H1 (cell line): ENCODE measurements around the gene MKI67. TPM values are rescaled to one million over a fixed set of nuclear protein-coding genes. Genes with fewer than 3 reads are reported as not detected.

Source experiments
- CTCF ChIA-PET: fragments of 300-600 bp; sonication (Branson Sonifier 250); formaldehyde crosslinking; loops from one replicate; lab custom pipeline; 2021; ENCODE audit not compliant: partially characterized antibody; lab: Charles Lee
- POLR2A ChIA-PET: fragments of 300-600 bp; sonication (Branson Sonifier 250); formaldehyde crosslinking; loops from one replicate; lab custom pipeline; 2021; ENCODE audit warnings: inconsistent platforms; ENCODE audit not compliant: partially characterized antibody; lab: Charles Lee
- DNase-seq, 2 experiments: peaks; one replicate each; pipeline versions ENCODE4 v3.0.0 to v3.0.0-alpha.2; 2010 to 2022; ENCODE audit warnings: low spot score in 2 of 2, low read depth in 1 of 2, mixed read lengths in 1 of 2
- FAIRE-seq: peaks from 2 replicates; lab custom pipeline; 2011; peaks lifted over from hg19 to GRCh38; lab: Jason Lieb, UNC
- H2AFZ ChIP-seq: 2 replicates; pipeline ENCODE4 v1.8.1; 2012; ENCODE audit warnings: low read length, inconsistent platforms
- H2AK5ac ChIP-seq: 2 replicates; pipeline ENCODE4 v1.6.1; 2013; ENCODE audit warnings: low read depth, low read length
- H2BK120ac ChIP-seq: replicated peaks from 2 replicates; pipeline ENCODE3; 2013; ENCODE audit warnings: low read depth, low read length, inconsistent platforms
- H2BK12ac ChIP-seq: 2 replicates; pipeline ENCODE4 v1.6.1; 2013; ENCODE audit warnings: low read depth, low read length
- H2BK15ac ChIP-seq: 2 replicates; pipeline ENCODE4 v1.6.1; 2013; ENCODE audit warnings: low read length
- H2BK20ac ChIP-seq: 2 replicates; pipeline ENCODE4 v1.6.1; 2013; ENCODE audit warnings: low read length
- H2BK5ac ChIP-seq: 2 replicates; pipeline ENCODE4 v1.6.1; 2013; ENCODE audit warnings: low read depth, low read length
- H3K14ac ChIP-seq: 2 replicates; pipeline ENCODE4 v1.6.1; 2013; ENCODE audit warnings: inconsistent platforms; ENCODE audit not compliant: insufficient read length
- H3K18ac ChIP-seq: 2 replicates; pipeline ENCODE4 v1.6.1; 2013; ENCODE audit warnings: low read length; ENCODE audit errors: extremely low read depth
- H3K23ac ChIP-seq: 2 replicates; pipeline ENCODE4 v1.6.1; 2013; ENCODE audit warnings: inconsistent platforms; ENCODE audit not compliant: insufficient read length
- H3K23me2 ChIP-seq: 2 replicates; pipeline ENCODE4 v1.6.1; 2013; ENCODE audit warnings: low read depth, low read length
- H3K27ac ChIP-seq: 2 replicates; pipeline ENCODE4 v1.6.1; 2011; ENCODE audit warnings: low read depth, low read length, inconsistent platforms
- H3K27me3 ChIP-seq, 4 experiments: replicated peaks in 1 of 4; 1 replicate in 1 of 4; 2 replicates in 3 of 4; pipeline versions ENCODE4 v1.6.1 to v1.8.1; 2011 to 2013; ENCODE audit warnings: low read length in 3 of 4, mild to moderate bottlenecking in 3 of 4, inconsistent platforms in 2 of 4, mixed read lengths in 2 of 4, moderate library complexity in 1 of 4; ENCODE audit not compliant: control insufficient read depth in 3 of 4, insufficient read depth in 3 of 4; ENCODE audit errors: extremely low read depth in 1 of 4
- H3K36me3 ChIP-seq, 4 experiments: 2 replicates each; pipeline versions ENCODE4 v1.6.1 to v1.8.1; 2011 to 2013; ENCODE audit warnings: mild to moderate bottlenecking in 4 of 4, low read length in 3 of 4, moderate library complexity in 2 of 4, control low read depth in 1 of 4, inconsistent platforms in 1 of 4; ENCODE audit not compliant: insufficient read depth in 4 of 4, control insufficient read depth in 2 of 4
- H3K4ac ChIP-seq: replicated peaks from 2 replicates; pipeline ENCODE3; 2013; ENCODE audit warnings: low read length, low read depth, mixed read lengths, inconsistent platforms; ENCODE audit not compliant: insufficient read length
- H3K4me1 ChIP-seq, 4 experiments: replicated peaks in 1 of 4; 1 replicate in 1 of 4; 2 replicates in 3 of 4; pipeline versions ENCODE4 v1.6.1 to v1.8.1; 2011 to 2013; ENCODE audit warnings: low read length in 3 of 4, inconsistent platforms in 2 of 4, mixed read lengths in 1 of 4; ENCODE audit not compliant: insufficient read depth in 4 of 4, control insufficient read depth in 3 of 4
- H3K4me2 ChIP-seq, 2 experiments: 2 replicates each; pipeline versions ENCODE4 v1.6.1 to v1.8.1; 2011 to 2013; ENCODE audit warnings: low read depth in 2 of 2, low read length in 2 of 2, control low read depth in 1 of 2, inconsistent platforms in 1 of 2, mild to moderate bottlenecking in 1 of 2; ENCODE audit not compliant: insufficient read depth in 1 of 2
- H3K4me3 ChIP-seq, 4 experiments: fragments of 200-600, 300-600 bp in 1 of 4; sonication (generic), shearing (Covaris generic), sonication (Bioruptor Twin) in 1 of 4; 2 replicates each; pipeline versions ENCODE4 v1.5.1 to v1.8.1; 2011 to 2016; ENCODE audit warnings: low read length in 4 of 4, low read depth in 3 of 4, control low read depth in 2 of 4, inconsistent platforms in 2 of 4, mild to moderate bottlenecking in 2 of 4, mixed read lengths in 1 of 4, moderate library complexity in 1 of 4; ENCODE audit not compliant: insufficient read depth in 2 of 4; ENCODE audit errors: extremely low read depth in 1 of 4
- H3K56ac ChIP-seq: replicated peaks from 2 replicates; pipeline ENCODE3; 2013; ENCODE audit warnings: low read depth, mild to moderate bottlenecking, mixed read lengths, low read length, inconsistent platforms; ENCODE audit not compliant: insufficient read length
- H3K79me1 ChIP-seq: 2 replicates; pipeline ENCODE4 v1.6.1; 2013; ENCODE audit warnings: low read depth, low read length, control low read depth
- H3K79me2 ChIP-seq, 2 experiments: 2 replicates each; pipeline versions ENCODE4 v1.6.1 to v1.8.1; 2012 to 2013; ENCODE audit warnings: low read length in 2 of 2, mild to moderate bottlenecking in 2 of 2, inconsistent platforms in 1 of 2; ENCODE audit not compliant: insufficient read depth in 2 of 2, control insufficient read depth in 1 of 2
- H3K9ac ChIP-seq, 4 experiments: replicated peaks in 1 of 4; 1 replicate in 1 of 4; 2 replicates in 3 of 4; pipeline versions ENCODE4 v1.6.1 to v1.8.1; 2011 to 2013; ENCODE audit warnings: low read depth in 3 of 4, low read length in 3 of 4, control low read depth in 2 of 4, mild to moderate bottlenecking in 2 of 4, moderate library complexity in 2 of 4, inconsistent platforms in 1 of 4; ENCODE audit errors: extremely low read depth in 1 of 4
- H3K9me3 ChIP-seq, 2 experiments: 2 replicates each; pipeline versions ENCODE4 v1.6.1 to v1.8.1; 2012 to 2013; ENCODE audit warnings: mild to moderate bottlenecking in 2 of 2, moderate library complexity in 2 of 2, control low read depth in 1 of 2, inconsistent platforms in 1 of 2, low read depth in 1 of 2, low read length in 1 of 2, mixed read lengths in 1 of 2; ENCODE audit not compliant: insufficient read depth in 2 of 2
- H4K20me1 ChIP-seq, 2 experiments: replicated peaks in 1 of 2; 2 replicates each; pipeline versions ENCODE3 to v1.8.1; 2011 to 2013; ENCODE audit warnings: inconsistent platforms in 2 of 2, low read length in 2 of 2, mild to moderate bottlenecking in 1 of 2; ENCODE audit not compliant: insufficient read depth in 2 of 2, control insufficient read depth in 1 of 2
- H4K5ac ChIP-seq: 2 replicates; pipeline ENCODE4 v1.6.1; 2013; ENCODE audit warnings: low read length, low read depth, mixed read lengths, inconsistent platforms; ENCODE audit not compliant: insufficient read length
- H4K8ac ChIP-seq: 2 replicates; pipeline ENCODE4 v1.8.0; 2013; ENCODE audit warnings: mild to moderate bottlenecking, moderate library complexity, low read length, inconsistent platforms; ENCODE audit not compliant: insufficient read depth; ENCODE audit errors: extremely low read depth
- H4K91ac ChIP-seq: replicated peaks from 2 replicates; pipeline ENCODE3; 2013; ENCODE audit warnings: low read length, mixed read lengths, inconsistent platforms; ENCODE audit not compliant: insufficient read length
- ATF3 ChIP-seq: IDR thresholded peaks from 2 replicates; pipeline ENCODE4 v1.6.1; 2011; ENCODE audit warnings: low read depth, mild to moderate bottlenecking, low read length; ENCODE audit not compliant: insufficient read depth
- CBX5 ChIP-seq: fragments of 300-800, 300-1000 bp; sonication (generic); IDR thresholded peaks from 2 replicates; pipeline ENCODE4 v1.7.1; 2016; ENCODE audit warnings: antibody characterized with exemption, low read length, low read depth
- MAFK ChIP-seq: IDR thresholded peaks from 2 replicates; pipeline ENCODE4 v1.6.1; 2012; ENCODE audit warnings: low read depth, mild to moderate bottlenecking, improper control_type of control experiment, low read length
- PHF8 ChIP-seq: fragments of 200-600 bp; sonication (generic); conservative IDR thresholded peaks from 2 replicates; pipeline ENCODE4 v1.7.1; 2012; ENCODE audit warnings: low read depth, mild to moderate bottlenecking, inconsistent platforms, low read length, moderate library complexity
- SUZ12 ChIP-seq: fragments of 200-600 bp; sonication (generic); IDR thresholded peaks from 2 replicates; pipeline ENCODE4 v1.6.1; 2012; ENCODE audit warnings: mild to moderate bottlenecking, inconsistent platforms, low read length, moderate library complexity, mixed read lengths
- WGBS, 2 experiments: shearing (Covaris generic) in 1 of 2; methylation state at CpG; one replicate each; pipeline versions ENCODE4 v1.1.6 to v1.1.7; 2013 to 2015; ENCODE audit warnings: low lambda C conversion rate in 2 of 2, mixed read lengths in 2 of 2, inconsistent platforms in 1 of 2, low coverage in 1 of 2, missing lambda C conversion rate in 1 of 2; ENCODE audit not compliant: insufficient replicate concordance in 2 of 2, insufficient coverage in 1 of 2, insufficient read length in 1 of 2; ENCODE audit errors: extremely low coverage in 1 of 2, missing lambda C conversion rate in 1 of 2; 5-methylcytosine and 5-hydroxymethylcytosine counted together
- polyA plus RNA-seq, 7 experiments: library from polyadenylated mRNA; depleted of rRNA in 3 of 7; stranded (reverse) in 5 of 7; unstranded in 2 of 7; fragments of >200 nt in 5 of 7; fragments of 200-250 nt in 2 of 7; gene quantifications; 1 replicate in 5 of 7; 2 replicates in 1 of 7; 4 replicates in 1 of 7; pipeline versions ENCODE4 v1.2.1 to v1.2.3, GENCODE V29; 2011 to 2013; ENCODE audit warnings: missing spikeins in 2 of 7, mixed read lengths in 2 of 7
- total RNA-seq: library from RNA; stranded (reverse); fragmentation: NEBNext Ultra II Directional; extraction: Animal tissue kit (Norgen Biotek cat#: 25700); gene quantifications from 2 replicates; pipeline ENCODE4 v1.2.1, GENCODE V29; 2021

MKI67 gene
- total and polyA plus RNA-seq, 2 of the 8 experiments (the other 6 are each of a cell fraction or from before 2014, with no cell fraction given) = 15.8 to 85.1 TPM

GRCh38 chr10:128156999-128157755, 31.0 kb upstream of the MKI67 start:
- Histone ChIP-seq H3K4me1 (peaks cover 0 to 3% (median 1%) of the 10 kb centered on the region in 4 experiments; a peak in 1 of 7 replicates), H2BK15ac (no peak overlapping the region), H3K27ac (no peak overlapping the region), H3K23ac (no peak overlapping the region), H2AK5ac (no peak overlapping the region), H3K36me3 (no peaks in the 10 kb centered on the region), H4K20me1 (no peaks in the 10 kb centered on the region), H3K9ac (no peak overlapping the region), H2BK120ac (no peak overlapping the region), H3K4me2 (no peak overlapping the region), H3K18ac (no peak overlapping the region), H2AFZ (no peak overlapping the region), H3K79me1 (no peaks in the 10 kb centered on the region), H2BK5ac (no peak overlapping the region), H2BK20ac (no peak overlapping the region), H3K23me2 (no peaks in the 10 kb centered on the region), H3K14ac (no peak overlapping the region), H4K8ac (no peak overlapping the region), H3K27me3 (no peaks in the 10 kb centered on the region; a peak in 2 of 7 replicates), H2BK12ac (no peak overlapping the region), H4K91ac (no peak overlapping the region), H3K56ac (no peak overlapping the region)
- ChIA-PET POLR2A (no interaction called here), CTCF (interaction anchor here (0.9 to 1.1 kb wide), 5 partner anchors 16 to 65 kb away, joined by 3 to 4 read pairs (median 3); no protein-coding TSS in a partner anchor)
- DNase-seq = no peak
- FAIRE-seq = no peak
- TF ChIP-seq MAFK = no peak
- TF ChIP-seq SUZ12 = no peak
- TF ChIP-seq PHF8 = no peak
- no peak for TF ChIP-seq ATF3
- TF ChIP-seq CBX5 = no peak
- TF ChIP-seq, all 59 proteins: peak for 0
- Histone ChIP-seq H3K4ac (no peak overlapping the region), H4K5ac (no peak overlapping the region), H3K79me2 (no peaks in the 10 kb centered on the region), H3K4me3 (no peak overlapping the region; a peak in 1 of 8 replicates), H3K9me3 (no peaks in the 10 kb centered on the region)
- WGBS, 2 experiments = 83% methylated on average over 7 of the region's 9 CpGs; no CpG with 5 or more reads in 1 of the 2 experiments
